HepG2 (cell line): ENCODE data around the gene EVI5. TPM values are rescaled to one million over a fixed set of nuclear protein-coding genes. Genes with fewer than 3 reads are reported as not detected.

ENCODE experiments used
- ATF1 ChIP-seq: IDR thresholded peaks from 2 replicates; pipeline ENCODE4 v1.6.1; 2016; ENCODE audit warnings: mild to moderate bottlenecking, control low read depth
- CENPBD1 ChIP-seq: sonication (generic); formaldehyde crosslinking; IDR thresholded peaks from 2 replicates; pipeline ENCODE4 v1.8.0; 2022; ENCODE audit warnings: missing genetic modification reagents, low read depth, mild to moderate bottlenecking, borderline replicate concordance
- GFI1 ChIP-seq: sonication (generic); formaldehyde crosslinking; IDR thresholded peaks from 2 replicates; pipeline ENCODE4 v1.5.0; 2020; ENCODE audit warnings: missing genetic modification reagents, mild to moderate bottlenecking, borderline replicate concordance
- HMGXB3 ChIP-seq: sonication (generic); formaldehyde crosslinking; IDR thresholded peaks from 2 replicates; pipeline ENCODE4 v1.4.0; 2020; ENCODE audit warnings: missing genetic modification reagents, borderline replicate concordance
- KDM4B ChIP-seq: sonication (generic); formaldehyde crosslinking; IDR thresholded peaks from 2 replicates; pipeline ENCODE4 v1.4.0; 2020; ENCODE audit warnings: missing genetic modification reagents
- KLF9 ChIP-seq: IDR thresholded peaks from 2 replicates; pipeline ENCODE4 v1.6.1; 2016; ENCODE audit warnings: low read depth
- MIER3 ChIP-seq: IDR thresholded peaks from 2 replicates; pipeline ENCODE4 v1.6.1; 2016; ENCODE audit warnings: missing compliant biosample characterization, borderline replicate concordance
- NR2F6 ChIP-seq, 2 experiments: IDR thresholded peaks; 2 replicates each; pipeline ENCODE4 v1.6.1; 2016; ENCODE audit warnings: antibody characterized with exemption in 1 of 2, mild to moderate bottlenecking in 1 of 2
- SMARCE1 ChIP-seq: fragments of 450-650 bp; IDR thresholded peaks from 2 replicates; pipeline ENCODE4 v1.6.1; 2017; ENCODE audit warnings: borderline replicate concordance
- ZBTB8A ChIP-seq: sonication (generic); formaldehyde crosslinking; IDR thresholded peaks from 2 replicates; pipeline ENCODE4 v1.4.0; 2020; ENCODE audit warnings: mild to moderate bottlenecking, low read depth, missing genetic modification reagents, borderline replicate concordance
- ZFP36L2 ChIP-seq: sonication (generic); formaldehyde crosslinking; IDR thresholded peaks from 2 replicates; pipeline ENCODE4 v1.4.0; 2020; ENCODE audit warnings: missing genetic modification reagents
- ZKSCAN5 ChIP-seq: sonication (generic); formaldehyde crosslinking; IDR thresholded peaks from 2 replicates; pipeline ENCODE4 v1.5.1; 2020; ENCODE audit warnings: mild to moderate bottlenecking, missing genetic modification reagents
- ZNF101 ChIP-seq: sonication (generic); formaldehyde crosslinking; IDR thresholded peaks from 2 replicates; pipeline ENCODE4 v1.4.0; 2020; ENCODE audit warnings: mild to moderate bottlenecking, low read depth, missing genetic modification reagents, borderline replicate concordance
- ZNF512 ChIP-seq: sonication (generic); formaldehyde crosslinking; IDR thresholded peaks from 2 replicates; pipeline ENCODE4 v1.4.0; 2020; ENCODE audit warnings: mild to moderate bottlenecking, missing genetic modification reagents
- ZNF546 ChIP-seq: sonication (generic); formaldehyde crosslinking; conservative IDR thresholded peaks from 2 replicates; pipeline ENCODE4 v1.8.1; 2023; ENCODE audit warnings: mild to moderate bottlenecking, missing genetic modification reagents
- ZNF563 ChIP-seq: sonication (generic); formaldehyde crosslinking; IDR thresholded peaks from 2 replicates; pipeline ENCODE4 v1.8.0; 2022; ENCODE audit warnings: mild to moderate bottlenecking, moderate library complexity, missing genetic modification reagents
- ZNF652 ChIP-seq: IDR thresholded peaks from 2 replicates; pipeline ENCODE4 v1.6.1; 2016; ENCODE audit warnings: low read depth, borderline replicate concordance
- ZNF674 ChIP-seq: sonication (generic); formaldehyde crosslinking; IDR thresholded peaks from 2 replicates; pipeline ENCODE4 v1.5.0; 2020; ENCODE audit warnings: low read depth, mild to moderate bottlenecking, missing genetic modification reagents
- ZNF83 ChIP-seq: sonication (generic); formaldehyde crosslinking; IDR thresholded peaks from 2 replicates; pipeline ENCODE4 v1.4.0; 2020; ENCODE audit warnings: missing genetic modification reagents, mild to moderate bottlenecking, borderline replicate concordance
- ZXDC ChIP-seq: sonication (generic); formaldehyde crosslinking; IDR thresholded peaks from 2 replicates; pipeline ENCODE4 v1.5.0; 2020; ENCODE audit warnings: mild to moderate bottlenecking, missing genetic modification reagents
- polyA plus RNA-seq, 8 experiments: library from polyadenylated mRNA; depleted of rRNA in 3 of 8; stranded (reverse) in 7 of 8; unstranded in 1 of 8; fragments of >200 nt; fragmentation: Illumina TruSeq in 4 of 8; extraction: Trizol in 4 of 8; gene quantifications; 2 replicates each; pipeline versions ENCODE4 v1.2.1 to v1.2.3, GENCODE V29; 2011 to 2016; ENCODE audit warnings: low read depth in 4 of 8, missing spikeins in 1 of 8, mixed read lengths in 1 of 8; ENCODE audit not compliant: insufficient read depth in 1 of 8
- total RNA-seq, 5 experiments: library from RNA; depleted of rRNA; stranded (reverse); fragments of >200 nt; fragmentation: Illumina TruSeq; extraction: Trizol; gene quantifications; 2 replicates each; pipeline ENCODE4 v1.2.3, GENCODE V29; 2016; ENCODE audit warnings: low read depth in 1 of 5

The EVI5 gene
- total and polyA plus RNA-seq, 2 of the 13 experiments (the other 11 are each of a cell fraction or from before 2014, with no cell fraction given): 4.0 to 12.6 TPM

- TF ChIP-seq NR2F6 (IDR thresholded peaks at IDR 0.05) (0 out of 2 replicates have a peak, but pooled peaks have one; percentile 29), NR2F6 (CRISPR knock-in tag; IDR thresholded peaks at IDR 0.05) (peak; percentile 61), ZBTB8A (CRISPR knock-in tag) (peak; percentile 83; the same call in 1 of the 2 replicates), SMARCE1 (no peak), ZNF83 (CRISPR knock-in tag) (peak; percentile 62), CENPBD1 (CRISPR knock-in tag) (peak; percentile 79; the same call in 1 of the 2 replicates), ZNF674 (CRISPR knock-in tag) (no peak), HMGXB3 (CRISPR knock-in tag) (peak; percentile 89), ZNF652 (CRISPR knock-in tag) (no peak), ZNF546 (CRISPR knock-in tag) (no peak; the same call in 1 of the 2 replicates), MIER3 (CRISPR knock-in tag) (peak; percentile 94; the same call in 1 of the 2 replicates), ATF1 (CRISPR knock-in tag) (peak; percentile 92), KDM4B (CRISPR knock-in tag) (peak; percentile 55; the same call in 1 of the 2 replicates), ZKSCAN5 (CRISPR knock-in tag) (no peak), ZXDC (CRISPR knock-in tag) (peak; percentile 94), KLF9 (CRISPR knock-in tag) (peak; percentile 36; the same call in 1 of the 2 replicates), ZNF563 (CRISPR knock-in tag) (peak; percentile 98), ZNF512 (CRISPR knock-in tag) (0 out of 2 replicates have a peak, but pooled peaks have one; percentile 79), ZNF101 (CRISPR knock-in tag) (no peak), GFI1 (CRISPR knock-in tag) (peak; percentile 76), ZFP36L2 (CRISPR knock-in tag) (peak; percentile 19; the same call in 1 of the 2 replicates)
These were observed 47.0 kb upstream of the EVI5 start, which contains the start of gene RPL5 (continued) for GRCh38 chr1:92831762-92832536.
